Cardiac muscle cell (in vitro differentiated cells and primary cell): ENCODE data around the gene ACOX3. TPM values are rescaled to one million over a fixed set of nuclear protein-coding genes. Genes with fewer than 3 reads are reported as not detected.

ENCODE experiments used
- DNase-seq, 2 donors: peaks; one replicate each; pipeline versions ENCODE4 v3.0.0 to v3.0.0-alpha.2; 2010 to 2017; ENCODE audit warnings: low read depth in 1 of 2, low spot score in 1 of 2
- H3K27ac ChIP-seq: fragments of 200-600 bp; sonication (generic); 2 replicates; pipeline ENCODE4 v1.5.1; 2016
- H3K27me3 ChIP-seq: fragments of 200-600 bp; sonication (generic); 2 replicates; pipeline ENCODE4 v1.6.0; 2016; ENCODE audit warnings: control low read depth
- H3K36me3 ChIP-seq: fragments of 200-600 bp; sonication (generic); 2 replicates; pipeline ENCODE4 v1.5.1; 2016; ENCODE audit warnings: control low read depth
- H3K4me1 ChIP-seq: fragments of 200-600 bp; sonication (generic); 2 replicates; pipeline ENCODE4 v1.8.1; 2017; ENCODE audit warnings: low read depth, mild to moderate bottlenecking, mixed run types
- H3K4me3 ChIP-seq: fragments of 200-600 bp; sonication (generic); 2 replicates; pipeline ENCODE4 v1.5.1; 2016; ENCODE audit warnings: mild to moderate bottlenecking
- H3K9me3 ChIP-seq: fragments of 200-600 bp; sonication (generic); 2 replicates; pipeline ENCODE4 v1.5.1; 2017; ENCODE audit warnings: low read depth, mild to moderate bottlenecking, control low read depth
- polyA plus RNA-seq: library from polyadenylated mRNA; unstranded; fragments of >200 nt; fragmentation: Nextera tagmentation; extraction: Ambion mirVana; gene quantifications from 2 replicates; pipeline ENCODE4 v1.2.1, GENCODE V29; 2016
- total RNA-seq: library from RNA; depleted of rRNA; stranded (reverse); fragments of >200 nt; gene quantifications from 2 replicates; pipeline ENCODE4 v1.2.3, GENCODE V29; 2016
- TF ChIP-seq, protein P1 (sequence below): IDR thresholded peaks from 2 replicates; pipeline ENCODE4 v1.5.1; 2012; ENCODE audit warnings: low read depth, mild to moderate bottlenecking, low read length

The ACOX3 gene
- total and polyA plus RNA-seq, 2 experiments from 2014 or later: 19.1 to 38.7 TPM

DNA sequence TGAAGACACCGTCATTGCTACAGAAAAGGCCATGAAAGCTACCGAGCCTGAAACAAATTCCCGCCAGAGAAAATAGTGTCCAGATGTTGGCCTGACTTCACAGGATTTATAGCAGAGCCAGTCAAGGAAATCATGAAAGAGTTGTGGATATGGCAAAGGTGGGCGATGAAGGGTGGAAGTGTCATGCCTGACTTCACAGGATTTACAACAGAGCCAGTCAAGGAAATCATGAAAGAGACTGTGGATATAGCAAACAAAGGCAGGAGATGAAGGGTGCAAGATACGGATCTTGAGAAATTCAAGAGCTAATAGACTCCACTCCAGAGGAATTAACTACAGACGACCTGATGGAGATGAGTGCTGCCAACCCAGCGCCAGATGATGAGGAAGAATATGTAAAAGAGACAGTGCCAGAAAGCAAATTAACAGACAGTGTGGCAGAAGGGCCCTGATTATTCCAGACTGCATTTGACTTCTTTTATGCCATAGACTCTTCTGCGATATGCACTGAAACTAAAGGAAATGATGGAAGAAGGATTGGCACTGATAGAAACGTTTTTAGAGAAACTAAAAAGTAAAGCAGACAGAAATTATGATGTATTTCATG is 17.2 kb upstream of the ACOX3 start:
- Histone ChIP-seq H3K9me3 (no peaks in the 10 kb centered on the region), H3K4me1 (no peaks in the 10 kb centered on the region), H3K27me3 (no peaks in the 10 kb centered on the region), H3K27ac (no peak overlapping the region), H3K4me3 (no peak overlapping the region), H3K36me3 (peaks cover 38% of the 10 kb centered on the region)
- DNase-seq: no peak
- TF ChIP-seq, protein P1, sequence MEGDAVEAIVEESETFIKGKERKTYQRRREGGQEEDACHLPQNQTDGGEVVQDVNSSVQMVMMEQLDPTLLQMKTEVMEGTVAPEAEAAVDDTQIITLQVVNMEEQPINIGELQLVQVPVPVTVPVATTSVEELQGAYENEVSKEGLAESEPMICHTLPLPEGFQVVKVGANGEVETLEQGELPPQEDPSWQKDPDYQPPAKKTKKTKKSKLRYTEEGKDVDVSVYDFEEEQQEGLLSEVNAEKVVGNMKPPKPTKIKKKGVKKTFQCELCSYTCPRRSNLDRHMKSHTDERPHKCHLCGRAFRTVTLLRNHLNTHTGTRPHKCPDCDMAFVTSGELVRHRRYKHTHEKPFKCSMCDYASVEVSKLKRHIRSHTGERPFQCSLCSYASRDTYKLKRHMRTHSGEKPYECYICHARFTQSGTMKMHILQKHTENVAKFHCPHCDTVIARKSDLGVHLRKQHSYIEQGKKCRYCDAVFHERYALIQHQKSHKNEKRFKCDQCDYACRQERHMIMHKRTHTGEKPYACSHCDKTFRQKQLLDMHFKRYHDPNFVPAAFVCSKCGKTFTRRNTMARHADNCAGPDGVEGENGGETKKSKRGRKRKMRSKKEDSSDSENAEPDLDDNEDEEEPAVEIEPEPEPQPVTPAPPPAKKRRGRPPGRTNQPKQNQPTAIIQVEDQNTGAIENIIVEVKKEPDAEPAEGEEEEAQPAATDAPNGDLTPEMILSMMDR: no peak

DNA sequence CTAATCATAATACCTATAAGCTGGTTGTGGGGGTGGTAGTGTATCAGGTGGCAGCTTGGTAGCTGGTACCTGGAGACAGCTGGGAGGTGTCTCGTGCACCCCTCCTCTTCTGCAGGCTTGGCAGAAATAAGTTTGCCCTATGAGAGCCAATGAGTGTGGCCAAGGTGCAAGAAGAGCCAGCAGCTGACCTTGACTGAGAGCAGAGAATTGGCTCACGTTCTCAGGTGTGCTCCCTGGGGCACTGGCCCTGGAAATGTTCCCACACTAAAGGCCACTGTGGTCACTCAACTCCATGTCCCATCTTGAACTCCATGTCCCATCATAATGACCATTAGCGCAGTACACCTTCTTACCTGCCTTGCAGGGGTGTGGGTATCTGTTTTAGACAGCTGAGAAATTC is 13.4 kb upstream of the ACOX3 start:
- DNase-seq: no peak
- Histone ChIP-seq H3K4me3 (no peak overlapping the region), H3K9me3 (no peaks in the 10 kb centered on the region), H3K27ac (no peak overlapping the region), H3K27me3 (no peaks in the 10 kb centered on the region), H3K4me1 (no peaks in the 10 kb centered on the region), H3K36me3 (peaks cover 49% of the 10 kb centered on the region)
- TF ChIP-seq, protein P1: no peak

DNA sequence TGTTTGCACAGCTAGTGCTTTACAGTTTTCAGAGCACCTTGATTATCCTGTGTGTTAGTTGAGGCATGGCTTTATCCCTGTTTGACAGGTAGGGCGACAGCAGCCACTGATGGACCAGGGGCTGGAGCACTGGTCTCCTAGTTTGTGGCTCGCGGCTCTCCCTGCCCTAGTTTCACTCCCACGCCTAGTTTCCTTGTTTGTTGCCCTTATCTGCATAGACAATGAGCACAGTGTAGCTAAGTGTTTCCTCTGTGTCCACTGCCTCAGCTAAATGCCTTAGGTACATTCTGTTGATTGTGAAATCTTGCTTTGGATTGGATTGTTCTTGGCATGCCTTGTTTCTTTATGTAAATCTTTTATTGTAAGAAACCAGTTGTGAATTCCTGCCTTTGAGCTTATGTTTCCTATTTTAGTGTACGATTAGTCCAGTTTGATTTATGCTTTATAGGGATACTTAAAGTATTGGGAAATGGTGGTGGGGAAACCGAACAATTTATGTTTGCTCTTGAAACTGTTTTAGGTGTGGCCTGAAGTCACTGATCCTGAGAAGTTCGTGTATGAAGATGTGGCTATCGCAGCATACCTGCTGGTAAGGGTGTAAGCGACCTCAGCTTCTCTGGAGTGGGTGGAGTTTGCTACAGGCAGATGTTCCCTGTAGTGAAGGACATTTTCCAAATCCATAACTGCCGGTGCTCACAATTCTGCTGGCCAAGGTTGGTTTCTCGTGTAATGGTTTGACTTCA is 11.1 kb upstream of the ACOX3 start:
- peaks cover 57% of the 10 kb centered on the region for H3K36me3 ChIP-seq
- peak in 1 of 2 donors; percentile 93 for DNase-seq

DNA sequence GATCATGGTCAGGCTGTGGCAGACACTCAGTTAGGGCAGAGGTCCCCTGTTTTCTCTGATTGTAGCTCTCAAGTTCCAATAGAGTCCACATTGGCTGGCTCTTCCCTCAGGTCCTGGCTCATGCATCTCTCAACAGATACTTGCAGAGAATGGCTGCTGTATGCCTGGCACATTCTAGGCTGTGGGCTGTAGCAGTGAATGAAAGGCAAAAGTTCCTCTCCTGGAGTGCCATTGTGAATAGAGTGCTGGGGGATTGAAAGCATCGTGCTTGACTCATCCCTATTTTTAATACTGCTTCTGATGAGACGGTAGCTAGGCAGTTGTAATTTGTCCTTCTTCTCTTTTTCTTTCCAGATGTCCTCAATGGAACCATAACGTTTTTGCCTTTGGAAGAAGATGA is 5.6 kb upstream of the ACOX3 start:
- Histone ChIP-seq H3K27ac (no peak overlapping the region), H3K4me1 (peaks cover 20% of the 10 kb centered on the region), H3K27me3 (no peaks in the 10 kb centered on the region), H3K36me3 (peaks cover 15% of the 10 kb centered on the region), H3K9me3 (no peaks in the 10 kb centered on the region), H3K4me3 (no peak overlapping the region)
- no peak for DNase-seq
- TF ChIP-seq, protein P1: no peak

More for the DNA sequence above, 11.1 kb upstream of the ACOX3 start:
- Histone ChIP-seq H3K4me1 (no peaks in the 10 kb centered on the region), H3K4me3 (no peak overlapping the region), H3K9me3 (no peaks in the 10 kb centered on the region), H3K27me3 (no peaks in the 10 kb centered on the region), H3K27ac (no peak overlapping the region)
- TF ChIP-seq, protein P1: no peak

DNA sequence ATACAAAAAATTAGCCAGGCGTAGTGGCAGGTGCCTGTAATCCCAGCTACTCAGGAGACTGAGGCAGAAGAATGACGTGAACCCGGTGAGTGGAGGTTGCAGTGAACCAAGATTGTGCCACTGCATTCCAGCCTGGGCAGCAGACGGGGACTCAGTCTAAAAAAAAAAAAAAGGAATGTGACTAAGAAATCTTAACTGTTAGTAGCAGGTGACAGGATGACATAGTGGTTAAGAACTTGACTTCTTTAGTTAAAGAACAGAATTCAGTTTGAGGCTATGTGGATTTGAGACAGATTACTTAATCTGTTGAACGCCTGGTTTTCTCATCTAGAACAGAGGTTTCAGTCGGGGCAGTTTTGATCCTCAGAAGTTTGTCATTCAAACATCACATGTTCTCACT is 3.3 kb upstream of the ACOX3 start:
- no peak for DNase-seq
- peak overlapping the region; percentile 47 for H3K27ac ChIP-seq
- H3K9me3 ChIP-seq: no peaks in the 10 kb centered on the region
- H3K36me3 ChIP-seq: peaks cover 8% of the 10 kb centered on the region
- H3K4me3 ChIP-seq: no peak overlapping the region
- TF ChIP-seq, protein P1: no peak
- H3K27me3 ChIP-seq: no peaks in the 10 kb centered on the region
- H3K4me1 ChIP-seq: peaks cover 21% of the 10 kb centered on the region
